Vagina (tissue), 2 donors: ENCODE measurements around the gene CERS5. TPM values are rescaled to one million over a fixed set of nuclear protein-coding genes. Genes with fewer than 3 reads are reported as not detected.

Experiments
- DNase-seq, 2 donors: peaks; one replicate each; pipeline ENCODE4 v3.0.0-alpha.2; 2017; ENCODE audit errors: extremely low spot score in 2 of 2
- H3K27ac ChIP-seq: fragments of 200-600 bp; sonication (generic); one replicate; pipeline ENCODE4 v1.5.1; 2019
- H3K27me3 ChIP-seq: fragments of 200-600 bp; sonication (generic); one replicate; pipeline ENCODE4 v1.5.1; 2019
- H3K36me3 ChIP-seq, 2 donors: fragments of 200-600 bp; sonication (generic); one replicate each; pipeline ENCODE4 v1.5.1; 2017 to 2019
- H3K4me1 ChIP-seq: fragments of 200-600 bp; sonication (generic); one replicate; pipeline ENCODE4 v1.5.1; 2019
- H3K4me3 ChIP-seq, 2 donors: fragments of 200-600 bp; sonication (generic); 1 replicate in 1 of 2; 2 replicates in 1 of 2; pipeline ENCODE4 v1.5.1; 2016 to 2019
- H3K9me3 ChIP-seq: fragments of 200-600 bp; sonication (generic); one replicate; pipeline ENCODE4 v1.5.1; 2019
- CTCF ChIP-seq, 3 experiments: fragments of 450-650 bp in 2 of 3; fragments of 200-600 bp in 1 of 3; sonication (generic) in 1 of 3; IDR thresholded peaks; one replicate each; pipeline ENCODE4 v1.5.1; 2017 to 2019; ENCODE audit warnings: antibody characterized with exemption in 3 of 3, mild to moderate bottlenecking in 2 of 3, moderate library complexity in 2 of 3
- POLR2A ChIP-seq, 2 donors: fragments of 450-650 bp; IDR thresholded peaks; one replicate each; pipeline ENCODE4 v1.6.1; 2017; ENCODE audit warnings: antibody characterized with exemption in 2 of 2, mild to moderate bottlenecking in 2 of 2, moderate library complexity in 2 of 2
- POLR2AphosphoS5 ChIP-seq, 2 donors: sonication (generic); formaldehyde crosslinking; IDR thresholded peaks; one replicate each; pipeline ENCODE4 v1.9.0; 2017; ENCODE audit warnings: antibody characterized with exemption in 2 of 2, mild to moderate bottlenecking in 2 of 2, low read depth in 1 of 2; ENCODE audit not compliant: insufficient read depth in 1 of 2
- intact Hi-C: fragments of 100-400 bp; cut with DNase I; formaldehyde crosslinking; loops from one replicate; pipeline ENCODE4 v1.15.1; 2023
- total RNA-seq: library from RNA; depleted of rRNA; stranded (reverse); fragments of >200 nt; gene quantifications from one replicate; pipeline ENCODE4 v1.2.3, GENCODE V29; 2016

Gene CERS5
- total RNA-seq, 1 donor from 2014 or later = 45.2 TPM

- intact Hi-C loops = no loop called here
- Histone ChIP-seq H3K4me3 (no peak overlapping the region), H3K27me3 (no peaks in the 10 kb centered on the region), H3K4me1 (peaks cover 30% of the 10 kb centered on the region), H3K9me3 (no peaks in the 10 kb centered on the region), H3K27ac (no peak overlapping the region), H3K36me3 (no peaks in the 10 kb centered on the region)
- no peak for TF ChIP-seq POLR2A (IDR thresholded peaks at IDR 0.05)
- TF ChIP-seq POLR2AphosphoS5 (IDR thresholded peaks at IDR 0.05; ENCODE audit: insufficient read depth in 1 of 2, low read depth in 1 of 2) = no peak
- TF ChIP-seq CTCF (IDR thresholded peaks at IDR 0.05) = no peak
- no peak for DNase-seq
Measured at GRCh38 chr12:50105913-50106450, 61.2 kb downstream of the CERS5 start.

- no peaks in the 10 kb centered on the region for H3K27me3 ChIP-seq
- peaks cover 21% of the 10 kb centered on the region for H3K4me1 ChIP-seq
- no peak for DNase-seq
- intact Hi-C loops = no loop called here
- TF ChIP-seq CTCF (IDR thresholded peaks at IDR 0.05) (no peak), POLR2AphosphoS5 (IDR thresholded peaks at IDR 0.05; ENCODE audit: insufficient read depth in 1 of 2, low read depth in 1 of 2) (no peak), POLR2A (IDR thresholded peaks at IDR 0.05) (no peak)
- H3K4me3 ChIP-seq = no peak overlapping the region
- no peak overlapping the region for H3K27ac ChIP-seq
- no peaks in the 10 kb centered on the region for H3K36me3 ChIP-seq
- no peaks in the 10 kb centered on the region for H3K9me3 ChIP-seq
Measured at GRCh38 chr12:50104417-50105366, 62.5 kb downstream of the CERS5 start.

GRCh38 chr12:50103767-50104321 lies 63.3 kb downstream of the CERS5 start, which contains the start of gene GPD1:
Gene GPD1 (plus strand): TSS chr12:50104008. CDS start chr12:50104051, 43 bp downstream.
- TF ChIP-seq POLR2AphosphoS5 (IDR thresholded peaks at IDR 0.05; ENCODE audit: insufficient read depth in 1 of 2, low read depth in 1 of 2) = no peak
- no peak for TF ChIP-seq CTCF (IDR thresholded peaks at IDR 0.05)
- no peak for TF ChIP-seq POLR2A (IDR thresholded peaks at IDR 0.05)

DNA sequence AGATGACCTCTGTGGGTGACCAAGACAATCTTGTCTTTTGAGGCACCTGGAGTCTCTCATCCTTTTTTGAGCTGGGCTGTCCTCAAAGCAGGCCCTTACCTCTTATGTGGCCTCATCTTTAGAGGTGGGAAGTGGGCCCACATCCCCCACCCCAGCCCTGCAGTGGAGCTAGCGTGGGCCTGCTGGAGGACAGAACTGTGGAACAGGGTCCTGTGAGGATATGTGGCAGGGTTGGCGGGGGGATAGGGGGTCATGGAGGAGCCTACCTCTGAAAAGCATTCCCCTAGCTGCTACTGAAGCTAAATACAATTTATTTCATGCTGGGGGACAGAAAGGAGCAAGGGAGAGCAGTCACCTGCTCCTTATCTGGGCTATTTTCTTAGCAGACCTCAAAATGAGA lies 63.8 kb downstream of the CERS5 start:
- Histone ChIP-seq H3K27me3 (no peaks in the 10 kb centered on the region), H3K9me3 (no peaks in the 10 kb centered on the region), H3K4me1 (peaks cover 19% of the 10 kb centered on the region), H3K27ac (no peak overlapping the region), H3K36me3 (peaks cover 0 to 8% of the 10 kb centered on the region in 2 donors), H3K4me3 (no peak overlapping the region)
- TF ChIP-seq POLR2AphosphoS5 (IDR thresholded peaks at IDR 0.05; ENCODE audit: insufficient read depth in 1 of 2, low read depth in 1 of 2) = no peak
- intact Hi-C loops = no loop called here
- DNase-seq = no peak

More at GRCh38 chr12:50103767-50104321, 63.3 kb downstream of the CERS5 start, which contains the start of gene GPD1:
- Histone ChIP-seq H3K27ac (no peak within 1 kb of the TSS), H3K27me3 (no peaks in the 10 kb centered on the region), H3K4me3 (no peak within 1 kb of the TSS), H3K36me3 (peaks cover 0 to 3% of the 10 kb centered on the region in 2 donors), H3K9me3 (no peaks in the 10 kb centered on the region), H3K4me1 (peaks cover 19% of the 10 kb centered on the region)
- intact Hi-C loops = no loop called here
- DNase-seq = no peak

GRCh38 chr12:50102646-50103309 lies 64.4 kb downstream of the CERS5 start:
- intact Hi-C loops = no loop called here
- DNase-seq = no peak
- H3K27me3 ChIP-seq = no peaks in the 10 kb centered on the region
- no peak for TF ChIP-seq POLR2A (IDR thresholded peaks at IDR 0.05)
- no peak for TF ChIP-seq POLR2AphosphoS5 (IDR thresholded peaks at IDR 0.05; ENCODE audit: insufficient read depth in 1 of 2, low read depth in 1 of 2)
- TF ChIP-seq CTCF (IDR thresholded peaks at IDR 0.05) = no peak
- H3K4me3 ChIP-seq = no peak overlapping the region
- peaks cover 19% of the 10 kb centered on the region for H3K4me1 ChIP-seq
- H3K36me3 ChIP-seq = peaks cover 0 to 14% of the 10 kb centered on the region in 2 donors
- no peak overlapping the region for H3K27ac ChIP-seq
- H3K9me3 ChIP-seq = no peaks in the 10 kb centered on the region
